Lower lobe of right lung (tissue), 2 donors: Measurements from ENCODE around the gene PIWIL1. TPM values are rescaled to one million over a fixed set of nuclear protein-coding genes. Genes with fewer than 3 reads are reported as not detected.

Experiments used
- ATAC-seq, 2 donors: fragments of 200-7000 bp; cut with Tn5 transposase; one replicate each; pipeline ENCODE4 v1.9.1; 2020 to 2022; ENCODE audit warnings: mild to moderate bottlenecking in 2 of 2, moderate library complexity in 2 of 2
- DNase-seq: peaks from one replicate; pipeline ENCODE4 v3.0.0-alpha.2; 2020
- H3K27ac ChIP-seq: fragments of 200-600 bp; one replicate; pipeline ENCODE4 v1.8.0; 2022
- H3K27me3 ChIP-seq: fragments of 200-600 bp; one replicate; pipeline ENCODE4 v1.8.0; 2022; ENCODE audit warnings: low read depth
- H3K36me3 ChIP-seq: fragments of 200-600 bp; one replicate; pipeline ENCODE4 v1.8.0; 2022; ENCODE audit warnings: mild to moderate bottlenecking
- H3K4me1 ChIP-seq: fragments of 200-600 bp; one replicate; pipeline ENCODE4 v1.8.0; 2022
- H3K4me3 ChIP-seq: fragments of 200-600 bp; one replicate; pipeline ENCODE4 v1.8.0; 2022; ENCODE audit warnings: mild to moderate bottlenecking
- H3K9me3 ChIP-seq: fragments of 200-600 bp; one replicate; pipeline ENCODE4 v1.8.0; 2022
- CTCF ChIP-seq: fragments of 200-600 bp; IDR thresholded peaks from one replicate; pipeline ENCODE4 v1.8.0; 2022; ENCODE audit warnings: antibody characterized with exemption, mild to moderate bottlenecking
- intact Hi-C: fragments of 100-400 bp; cut with DNase I; formaldehyde crosslinking; loops from one replicate; pipeline ENCODE4 v1.11.0; 2022
- total RNA-seq: library from RNA; stranded (reverse); fragmentation: NEBNext Ultra II Directional; extraction: Animal tissue kit (Norgen Biotek cat#: 25700); gene quantifications from one replicate; pipeline ENCODE4 v1.2.1, GENCODE V29; 2021
- donor health status: DM: no; HTN: yes; CAD: no; lungs with severe emphysema.

Gene PIWIL1
- total RNA-seq, 1 donor from 2014 or later = not detected

- H3K4me3 ChIP-seq = no peak overlapping the region
- no peak overlapping the region for H3K27ac ChIP-seq
- H3K9me3 ChIP-seq = no peaks in the 10 kb centered on the region
- intact Hi-C loops = no loop called here
- DNase-seq (no peak), ATAC-seq (no peak)
- no peak for TF ChIP-seq CTCF
- no peaks in the 10 kb centered on the region for H3K36me3 ChIP-seq
- peaks cover 22% of the 10 kb centered on the region for H3K27me3 ChIP-seq
- H3K4me1 ChIP-seq = no peaks in the 10 kb centered on the region
These were observed 26.9 kb downstream of the PIWIL1 start for GRCh38 chr12:130364578-130364977.

DNA sequence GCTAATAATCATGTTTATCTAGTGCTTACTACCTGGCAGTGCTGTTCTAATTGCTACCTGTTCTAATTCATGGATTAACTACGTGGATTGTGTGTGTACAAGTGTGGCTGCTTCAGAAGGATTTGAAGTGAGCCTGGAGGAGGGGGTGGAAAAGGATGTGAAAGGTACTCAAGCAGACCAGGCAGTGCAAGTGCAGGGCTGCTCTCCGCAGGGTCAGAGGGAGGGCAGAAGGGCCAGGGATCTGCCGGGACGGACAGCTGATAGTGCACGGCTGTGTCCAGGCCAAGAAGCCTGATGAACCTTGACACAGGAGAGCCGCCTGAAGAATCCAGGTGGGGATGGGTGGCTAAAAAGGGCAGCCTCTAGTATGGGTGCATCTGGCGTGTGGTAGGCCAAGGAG, 28.5 kb downstream of the PIWIL1 start:
- H3K9me3 ChIP-seq = no peaks in the 10 kb centered on the region
- no peak overlapping the region for H3K4me3 ChIP-seq
- H3K27me3 ChIP-seq = peaks cover 28% of the 10 kb centered on the region
- intact Hi-C loops = no loop called here
- ATAC-seq (no peak), DNase-seq (no peak)
- H3K36me3 ChIP-seq = no peaks in the 10 kb centered on the region
- TF ChIP-seq CTCF = no peak
- no peaks in the 10 kb centered on the region for H3K4me1 ChIP-seq
- H3K27ac ChIP-seq = no peak overlapping the region

DNA sequence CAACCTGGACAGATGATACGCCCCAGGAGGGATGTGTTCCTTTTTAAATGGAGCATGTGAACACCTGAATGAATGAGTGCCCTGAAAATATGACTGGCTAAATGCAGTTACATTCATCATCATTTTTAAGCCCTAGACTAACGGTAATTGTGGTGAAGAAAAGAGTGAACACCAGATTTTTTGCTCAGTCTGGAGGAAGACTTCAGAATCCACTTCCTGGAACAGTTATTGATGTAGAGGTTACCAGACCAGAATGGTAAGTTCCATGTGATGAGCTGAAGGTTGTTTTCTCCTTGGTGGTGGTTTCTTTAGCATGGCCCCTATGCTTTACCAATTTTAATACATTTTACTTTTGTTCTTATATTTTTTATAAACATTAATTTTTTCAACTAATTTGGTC, 29.3 kb downstream of the PIWIL1 start:
- ATAC-seq (no peak), DNase-seq (no peak)
- no peak for TF ChIP-seq CTCF
- Histone ChIP-seq H3K27me3 (peaks cover 32% of the 10 kb centered on the region), H3K4me1 (no peaks in the 10 kb centered on the region), H3K36me3 (no peaks in the 10 kb centered on the region), H3K9me3 (no peaks in the 10 kb centered on the region), H3K4me3 (no peak overlapping the region), H3K27ac (no peak overlapping the region)
- intact Hi-C loops = no loop called here

DNA sequence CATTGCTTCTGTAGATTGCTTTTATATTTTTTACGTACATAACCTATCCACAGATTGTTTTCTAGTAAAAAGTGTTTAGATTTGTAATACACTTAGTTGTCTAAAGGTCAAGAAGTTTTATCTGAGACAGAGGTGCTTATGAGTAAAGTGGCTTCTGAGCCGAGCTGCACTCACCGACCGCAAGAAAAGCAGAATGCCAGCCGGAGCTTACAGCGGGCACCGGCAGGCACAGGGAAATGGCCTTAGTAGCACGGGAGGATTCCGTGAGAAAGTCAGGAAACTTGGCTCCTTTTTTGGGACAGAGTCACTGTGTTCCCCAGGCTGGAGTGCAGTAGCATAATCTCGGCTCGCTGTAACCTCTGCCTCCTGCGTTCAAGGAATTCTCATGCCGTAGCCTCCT, 29.8 kb downstream of the PIWIL1 start:
- intact Hi-C loops = no loop called here
- DNase-seq (no peak), ATAC-seq (peak; percentile 45 to 54)
- Histone ChIP-seq H3K9me3 (no peaks in the 10 kb centered on the region), H3K27ac (no peak overlapping the region), H3K4me3 (no peak overlapping the region), H3K4me1 (no peaks in the 10 kb centered on the region), H3K36me3 (no peaks in the 10 kb centered on the region), H3K27me3 (peaks cover 32% of the 10 kb centered on the region)
- no peak for TF ChIP-seq CTCF

DNA sequence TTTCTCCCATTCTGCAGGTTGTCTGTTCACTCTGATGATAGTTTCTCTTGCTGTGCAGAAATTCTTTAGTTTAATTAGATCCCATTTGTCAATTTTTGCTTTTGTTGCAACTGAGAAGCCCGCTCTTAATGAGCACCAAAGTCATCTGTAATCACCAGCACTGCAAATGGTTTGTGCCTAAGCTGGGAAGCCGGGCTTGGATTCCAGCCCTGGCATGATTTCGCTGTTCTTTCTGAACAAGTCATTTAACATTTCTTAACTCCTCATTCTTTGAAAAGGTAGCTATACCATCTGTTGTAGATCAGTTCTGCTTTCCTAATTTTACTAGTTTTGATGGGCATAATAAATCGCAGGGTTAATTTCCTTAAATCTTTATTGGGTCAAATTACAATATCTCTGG, 32.1 kb downstream of the PIWIL1 start:
- DNase-seq = no peak
- no peak for ATAC-seq
- TF ChIP-seq CTCF = no peak
- H3K27ac ChIP-seq = no peak overlapping the region
- H3K36me3 ChIP-seq = no peaks in the 10 kb centered on the region
- intact Hi-C loops = no loop called here
- H3K9me3 ChIP-seq = no peaks in the 10 kb centered on the region
- no peak overlapping the region for H3K4me3 ChIP-seq
- H3K4me1 ChIP-seq = no peaks in the 10 kb centered on the region
- peaks cover 34% of the 10 kb centered on the region for H3K27me3 ChIP-seq

- H3K4me3 ChIP-seq = no peak overlapping the region
- DNase-seq (no peak), ATAC-seq (no peak)
- peaks cover 20% of the 10 kb centered on the region for H3K27me3 ChIP-seq
- H3K4me1 ChIP-seq = no peaks in the 10 kb centered on the region
- TF ChIP-seq CTCF = no peak
- intact Hi-C loops = no loop called here
- H3K36me3 ChIP-seq = no peaks in the 10 kb centered on the region
- no peaks in the 10 kb centered on the region for H3K9me3 ChIP-seq
- no peak overlapping the region for H3K27ac ChIP-seq
These were observed 33.6 kb downstream of the PIWIL1 start for GRCh38 chr12:130371296-130371695.
